NCI-H2171 treated with DMSO at 0.1 percent for 48 hours (cell line): ENCODE results near the gene TNS1.

Experiments
- DNase-seq: peaks from one replicate; lab custom pipeline; 2025; lab: John Stamatoyannopoulos, UW

TNS1 gene

DNA sequence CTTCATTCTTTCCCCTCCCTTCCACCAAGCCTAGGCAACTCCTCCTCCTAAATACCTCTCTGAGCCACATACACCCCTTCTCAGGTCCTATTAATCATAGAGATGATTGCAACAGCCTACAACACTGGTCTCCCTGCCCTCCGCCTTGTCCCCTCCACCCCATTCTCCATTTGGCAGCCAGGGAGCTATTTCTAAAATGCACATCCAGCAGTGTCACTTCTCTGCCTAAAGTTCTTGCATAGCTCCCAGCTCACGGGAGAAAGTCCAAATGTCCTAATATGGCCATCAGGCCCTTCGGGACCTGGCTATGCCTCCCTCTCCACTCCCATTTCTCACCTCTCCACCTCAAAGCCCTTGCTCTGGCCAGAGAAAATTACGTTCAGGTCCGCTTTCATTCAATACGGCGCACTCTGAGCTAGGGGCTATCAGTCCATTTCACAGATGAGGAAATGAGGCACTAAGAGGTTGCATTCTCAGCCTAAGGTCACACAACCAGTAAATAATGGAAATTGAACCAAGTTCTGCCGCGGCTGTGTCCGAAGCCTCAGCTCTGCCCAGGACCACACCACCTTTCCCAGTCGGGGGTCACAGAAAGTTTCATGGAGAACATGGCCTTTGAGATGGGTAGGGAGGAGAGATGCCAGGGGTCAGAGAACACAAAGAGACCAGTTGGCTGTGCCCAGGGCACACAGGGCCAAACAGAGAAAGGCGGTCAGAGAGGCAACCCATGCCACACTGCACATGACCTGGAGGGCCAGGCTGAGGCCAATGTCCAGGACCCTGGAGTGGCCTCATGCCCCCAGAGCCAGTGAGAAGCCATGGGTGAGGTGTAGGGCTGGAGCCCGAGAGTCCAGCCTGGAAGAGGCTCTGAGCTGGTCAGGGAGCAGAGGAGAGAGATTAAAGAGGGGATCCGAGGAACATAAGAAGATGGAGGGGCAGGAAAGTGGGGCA is 72.8 kb downstream of the TNS1 start:
- no peak for DNase-seq

DNA sequence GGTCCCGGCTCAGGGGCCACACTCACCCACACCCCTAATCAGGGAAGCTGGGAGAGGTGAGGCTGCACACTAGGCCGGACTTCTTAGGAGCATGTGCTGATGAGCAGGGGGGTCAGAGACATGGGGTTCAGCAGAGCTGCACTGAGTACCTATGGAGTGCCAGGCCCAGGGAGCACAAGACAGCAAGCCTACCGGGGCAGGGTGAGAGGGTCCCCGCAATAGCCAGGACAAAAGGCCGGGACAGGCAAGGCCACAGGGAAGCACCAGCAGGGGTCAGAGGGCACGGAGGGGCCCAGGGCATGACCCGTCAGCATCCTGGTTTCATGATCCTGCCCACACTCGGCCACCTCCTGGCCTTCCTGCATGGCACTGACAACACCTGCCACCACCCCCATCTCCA is 73.5 kb downstream of the TNS1 start:
- no peak for DNase-seq

DNA sequence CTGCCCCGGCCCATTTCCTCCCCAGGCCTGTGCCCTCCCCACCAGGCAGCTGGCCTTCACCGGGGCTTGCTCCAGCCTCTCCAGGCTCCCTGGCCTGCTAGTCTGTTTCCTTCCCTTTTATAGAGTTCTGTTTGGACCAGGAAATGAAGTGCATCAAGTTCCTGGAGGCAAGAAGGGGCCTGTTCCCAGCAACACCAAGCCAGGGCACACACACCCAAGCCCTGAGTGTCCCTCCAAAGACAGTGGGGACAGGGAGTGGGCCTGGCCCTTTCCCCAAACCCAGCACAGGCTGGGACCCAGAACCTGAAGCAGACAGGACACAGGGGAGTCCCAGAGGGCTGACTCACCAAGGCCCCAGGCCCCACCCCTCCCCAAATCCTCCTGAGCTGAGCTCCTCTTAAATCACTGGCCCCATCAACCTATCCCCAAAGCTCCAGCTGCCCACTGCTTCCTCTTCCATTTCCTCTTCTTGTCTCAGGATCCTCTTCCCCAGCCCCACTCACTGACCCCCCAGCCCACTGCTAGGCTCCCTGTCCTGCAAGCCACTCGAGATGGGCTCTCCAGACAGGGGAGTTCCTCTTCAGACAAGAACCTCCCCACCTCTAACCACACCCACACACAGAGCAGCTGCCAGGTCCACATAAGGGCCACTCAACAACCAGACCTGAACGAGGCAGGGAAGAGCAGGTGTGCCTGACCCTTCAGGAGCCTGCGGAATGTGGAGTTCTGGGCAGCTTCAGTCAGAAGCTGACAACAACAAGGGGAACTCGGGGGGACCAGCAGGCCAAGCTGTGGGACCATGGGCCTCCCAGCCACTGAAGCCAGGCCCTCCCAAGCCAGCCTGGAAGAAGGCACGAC is 74.2 kb downstream of the TNS1 start:
- no peak for DNase-seq

DNA sequence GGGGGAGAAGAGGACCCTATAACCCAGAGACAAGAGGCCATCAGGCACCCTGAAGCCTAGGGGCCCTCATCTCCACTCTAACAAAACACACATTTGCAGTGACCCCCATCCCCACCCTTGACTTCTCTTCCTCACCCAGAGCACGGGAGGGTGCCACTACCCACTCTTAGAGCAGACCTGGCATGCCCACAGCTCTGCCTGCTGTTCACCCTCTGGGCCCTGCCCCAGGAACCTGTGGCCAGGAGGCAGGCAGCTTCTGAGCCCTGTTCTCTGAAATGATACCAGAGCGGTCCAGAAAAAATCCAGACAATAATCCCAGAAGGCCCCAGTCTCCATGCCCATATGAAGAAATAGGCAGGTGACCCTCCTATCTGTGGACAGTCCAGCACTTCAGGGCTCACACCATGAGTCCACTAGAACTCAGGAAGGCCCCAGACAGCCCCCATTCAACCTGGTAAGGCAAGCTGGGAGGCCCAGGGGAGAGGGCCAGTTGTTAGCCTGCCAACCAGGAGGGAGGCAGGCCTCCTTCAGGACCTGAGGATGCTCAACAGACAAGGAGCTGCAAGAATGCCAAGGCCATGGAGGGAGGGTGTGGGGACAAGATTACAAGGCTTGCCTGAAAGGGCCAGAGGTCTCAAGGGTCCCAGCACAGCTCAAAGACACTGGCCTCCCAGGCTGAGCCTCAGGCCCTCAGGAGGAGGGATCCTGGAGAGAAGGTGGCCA is 75.0 kb downstream of the TNS1 start:
- DNase-seq, result no peak

- DNase-seq, result no peak
Observed at GRCh38 chr2:217926801-217927200, 76.0 kb downstream of the TNS1 start.

GRCh38 chr2:217924346-217924901 is 78.4 kb downstream of the TNS1 start:
- DNase-seq, result no peak

DNA sequence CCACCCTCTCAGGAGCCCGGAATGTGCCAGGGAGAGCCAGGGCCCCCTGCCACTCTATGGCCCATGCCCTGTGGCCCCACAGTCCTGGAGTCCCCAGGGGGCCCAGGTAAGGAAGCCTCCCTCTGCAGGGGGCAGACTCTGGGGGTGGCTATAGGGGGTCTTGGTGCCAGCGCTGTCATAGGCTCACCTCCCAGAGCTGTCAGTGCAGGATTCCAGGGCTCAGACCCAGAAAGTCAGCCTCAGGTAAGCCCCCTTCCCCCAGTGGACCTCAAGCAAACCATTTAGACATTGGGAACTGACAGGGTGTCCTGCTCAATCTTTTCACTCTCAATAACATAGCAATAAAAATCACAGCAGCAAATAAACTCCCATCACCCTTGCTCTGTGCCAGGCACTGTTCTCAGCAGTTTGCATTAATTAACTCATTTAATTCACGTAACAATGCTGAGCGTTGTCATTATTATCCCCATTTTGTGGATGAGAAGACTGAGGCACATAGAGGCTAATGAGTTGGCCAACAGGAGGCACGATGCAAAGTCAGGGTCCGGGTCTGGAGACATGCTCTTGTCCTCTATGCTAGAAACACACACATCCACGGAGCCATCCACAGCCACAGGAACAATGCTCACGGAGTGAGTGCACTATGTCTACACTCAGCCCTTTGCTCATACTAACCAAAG is 79.6 kb downstream of the TNS1 start:
- DNase-seq, result no peak

DNA sequence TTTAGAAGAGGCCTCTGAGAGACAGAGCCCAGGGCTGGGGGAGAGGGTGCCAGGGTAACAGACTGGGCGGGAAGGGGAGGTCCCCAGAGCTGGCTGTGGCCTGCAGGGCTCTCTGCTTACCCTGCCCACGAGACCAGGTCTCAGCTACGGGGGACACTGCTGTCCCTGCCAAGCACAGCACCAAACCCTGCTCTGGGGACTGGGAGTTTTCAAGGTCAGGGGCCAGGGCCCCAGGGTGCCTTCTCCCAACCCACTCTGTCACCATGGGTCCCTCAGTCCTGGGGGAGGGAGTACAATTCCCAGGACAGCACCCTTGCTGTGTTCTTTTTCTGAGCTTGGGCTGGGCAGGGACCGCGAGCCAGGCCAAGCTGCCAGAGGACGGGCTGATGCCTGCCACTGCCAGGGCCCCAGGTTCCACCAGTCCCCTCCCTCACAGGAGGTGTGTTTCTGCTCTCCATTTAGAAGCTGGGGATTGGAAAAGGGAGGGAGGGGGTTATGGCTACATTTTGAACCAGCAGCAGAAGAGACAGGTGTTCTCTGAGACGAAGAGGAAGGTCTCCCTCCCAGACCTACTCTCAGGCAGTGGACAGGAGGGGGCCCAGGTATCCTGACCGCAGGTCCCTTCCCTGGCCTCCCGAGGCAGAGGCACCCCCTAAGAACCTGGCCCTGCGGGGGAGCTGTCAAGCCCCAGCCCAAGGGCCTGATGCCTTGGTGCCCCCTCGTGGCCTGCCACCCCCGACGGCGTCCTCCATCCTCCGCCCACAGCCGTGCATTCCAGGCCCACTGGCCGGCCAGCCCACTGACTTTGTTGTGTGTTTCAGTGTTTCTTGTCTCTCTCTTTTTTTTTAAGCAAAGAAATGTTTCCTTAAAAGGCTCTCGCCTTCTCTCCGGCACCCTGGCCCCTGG is 80.4 kb downstream of the TNS1 start:
- DNase-seq, result no peak

- DNase-seq, result no peak
Observed at GRCh38 chr2:217920879-217921603, 81.8 kb downstream of the TNS1 start.

GRCh38 chr2:217919781-217920351 is 82.9 kb downstream of the TNS1 start:
- no peak for DNase-seq

DNA sequence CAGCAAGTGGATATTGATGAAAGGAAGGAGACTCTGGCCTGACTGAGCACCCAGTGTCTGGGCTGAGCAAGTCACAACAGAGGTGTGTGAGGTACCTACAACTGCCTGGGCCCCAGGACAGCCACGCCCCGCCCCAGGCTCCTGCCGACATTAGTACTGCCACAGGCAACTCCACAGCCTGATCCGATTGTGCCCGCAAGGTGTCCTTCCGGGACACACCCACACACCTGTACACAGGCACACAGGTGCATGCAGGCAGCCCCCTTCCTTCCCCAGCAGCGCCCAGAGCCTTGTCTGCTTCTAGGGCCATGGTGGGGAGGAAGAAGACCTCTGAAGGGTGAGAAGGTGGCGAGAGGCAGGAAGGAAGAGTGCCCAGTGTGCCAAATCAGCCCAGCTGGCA is 83.6 kb downstream of the TNS1 start:
- DNase-seq, result no peak

GRCh38 chr2:217918308-217919024 is 84.3 kb downstream of the TNS1 start:
- peak; percentile 48 for DNase-seq

DNA sequence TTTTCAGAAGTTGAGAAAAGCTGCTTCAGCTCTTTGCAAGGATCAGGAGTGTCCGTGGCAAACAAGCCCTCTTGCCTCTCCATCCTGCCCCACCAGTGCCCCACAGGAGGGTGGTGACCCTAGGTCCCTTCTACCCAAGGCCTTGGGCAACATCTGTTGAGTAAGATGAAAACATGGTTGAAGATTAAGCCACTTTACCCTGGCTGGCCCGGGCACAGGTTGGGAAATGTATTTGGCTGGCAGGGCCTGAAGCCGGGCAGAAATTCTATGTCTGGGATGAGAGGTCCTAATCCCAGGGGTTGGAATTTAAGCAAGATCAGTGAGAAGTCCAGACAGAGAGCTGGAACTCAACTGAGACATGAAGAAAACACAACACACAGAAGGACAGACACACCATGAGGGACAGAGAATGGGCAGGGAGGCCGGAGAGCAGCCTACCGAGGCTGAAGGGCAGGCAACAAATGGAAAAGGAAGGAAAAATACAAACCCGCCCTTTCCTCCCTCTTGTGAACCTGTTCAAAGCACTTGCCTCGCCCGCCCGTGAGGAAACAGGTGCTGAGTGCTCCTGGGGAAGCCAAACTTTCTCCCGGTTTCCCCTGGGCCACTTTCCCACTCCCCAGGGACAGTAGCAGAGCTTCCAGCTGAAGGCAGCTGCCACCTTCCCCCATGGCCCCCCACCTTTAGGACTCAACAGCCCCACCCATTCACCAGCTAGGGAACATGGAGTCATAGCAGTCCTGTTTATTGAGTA is 86.1 kb downstream of the TNS1 start:
- DNase-seq, result peak; percentile 31

DNA sequence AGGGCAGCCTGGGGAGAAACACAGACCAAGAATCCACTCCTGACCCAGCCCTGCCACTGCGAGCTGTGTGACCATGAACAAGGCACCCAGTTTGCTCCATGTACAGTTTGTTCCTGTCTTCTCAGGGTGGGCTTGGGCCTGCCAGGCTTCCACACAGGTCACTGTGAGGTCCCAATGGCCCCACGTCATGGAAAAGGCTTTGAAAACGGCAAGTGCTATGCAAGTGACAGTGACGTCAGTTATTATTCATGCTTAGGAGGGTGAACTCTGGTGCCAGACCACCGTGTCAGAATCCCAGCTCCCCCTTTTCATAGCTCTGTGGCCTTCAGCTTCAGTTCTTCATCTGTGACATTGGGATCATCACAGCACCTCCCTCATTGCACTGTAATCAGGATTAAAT is 87.1 kb downstream of the TNS1 start:
- DNase-seq, result no peak

- DNase-seq, result no peak
Observed at GRCh38 chr2:217914878-217915277, 87.9 kb downstream of the TNS1 start.

DNA sequence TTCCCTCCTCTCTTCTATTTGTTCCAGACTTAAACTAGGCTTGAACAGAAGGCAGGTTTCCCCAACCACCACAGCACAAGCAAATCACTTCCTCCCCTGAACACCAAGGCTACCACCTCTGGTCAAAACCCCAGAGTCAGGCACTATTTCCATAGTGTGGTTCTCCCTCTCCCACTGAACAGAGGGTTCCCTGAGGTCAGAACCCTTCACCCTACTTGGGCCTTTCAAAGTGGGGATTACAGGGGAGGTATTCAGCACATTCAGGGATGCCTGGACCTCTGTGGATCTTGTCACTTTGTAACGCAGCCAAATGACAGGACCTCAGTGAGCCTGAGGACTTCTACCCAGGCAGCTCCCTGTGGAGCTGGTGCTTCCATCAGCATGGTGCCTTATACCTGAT is 88.7 kb downstream of the TNS1 start:
- no peak for DNase-seq

GRCh38 chr2:217913436-217913835 is 89.4 kb downstream of the TNS1 start:
- no peak for DNase-seq
